H1 (cell line): ENCODE results near the gene HIBCH. TPM values are rescaled to one million over a fixed set of nuclear protein-coding genes. Genes with fewer than 3 reads are reported as not detected.
"Not testable (repeated sequence)": the region's sequence is repeated elsewhere in the genome, so short reads cannot be mapped to it uniquely, and the experiment has no call there.

ENCODE experiments used
- CTCF ChIA-PET: fragments of 300-600 bp; sonication (Branson Sonifier 250); formaldehyde crosslinking; loops from one replicate; lab custom pipeline; 2021; ENCODE audit not compliant: partially characterized antibody; lab: Charles Lee
- POLR2A ChIA-PET: fragments of 300-600 bp; sonication (Branson Sonifier 250); formaldehyde crosslinking; loops from one replicate; lab custom pipeline; 2021; ENCODE audit warnings: inconsistent platforms; ENCODE audit not compliant: partially characterized antibody; lab: Charles Lee
- DNase-seq, 2 experiments: peaks; one replicate each; pipeline versions ENCODE4 v3.0.0 to v3.0.0-alpha.2; 2010 to 2022; ENCODE audit warnings: low spot score in 2 of 2, low read depth in 1 of 2, mixed read lengths in 1 of 2
- FAIRE-seq: peaks from 2 replicates; lab custom pipeline; 2011; peaks lifted over from hg19 to GRCh38; lab: Jason Lieb, UNC
- H2AFZ ChIP-seq: 2 replicates; pipeline ENCODE4 v1.8.1; 2012; ENCODE audit warnings: low read length, inconsistent platforms
- H2AK5ac ChIP-seq: 2 replicates; pipeline ENCODE4 v1.6.1; 2013; ENCODE audit warnings: low read depth, low read length
- H2BK120ac ChIP-seq: replicated peaks from 2 replicates; pipeline ENCODE3; 2013; ENCODE audit warnings: low read depth, low read length, inconsistent platforms
- H2BK12ac ChIP-seq: 2 replicates; pipeline ENCODE4 v1.6.1; 2013; ENCODE audit warnings: low read depth, low read length
- H2BK15ac ChIP-seq: 2 replicates; pipeline ENCODE4 v1.6.1; 2013; ENCODE audit warnings: low read length
- H2BK20ac ChIP-seq: 2 replicates; pipeline ENCODE4 v1.6.1; 2013; ENCODE audit warnings: low read length
- H2BK5ac ChIP-seq: 2 replicates; pipeline ENCODE4 v1.6.1; 2013; ENCODE audit warnings: low read depth, low read length
- H3K14ac ChIP-seq: 2 replicates; pipeline ENCODE4 v1.6.1; 2013; ENCODE audit warnings: inconsistent platforms; ENCODE audit not compliant: insufficient read length
- H3K18ac ChIP-seq: 2 replicates; pipeline ENCODE4 v1.6.1; 2013; ENCODE audit warnings: low read length; ENCODE audit errors: extremely low read depth
- H3K23ac ChIP-seq: 2 replicates; pipeline ENCODE4 v1.6.1; 2013; ENCODE audit warnings: inconsistent platforms; ENCODE audit not compliant: insufficient read length
- H3K23me2 ChIP-seq: 2 replicates; pipeline ENCODE4 v1.6.1; 2013; ENCODE audit warnings: low read depth, low read length
- H3K27ac ChIP-seq: 2 replicates; pipeline ENCODE4 v1.6.1; 2011; ENCODE audit warnings: low read depth, low read length, inconsistent platforms
- H3K27me3 ChIP-seq, 4 experiments: replicated peaks in 1 of 4; 1 replicate in 1 of 4; 2 replicates in 3 of 4; pipeline versions ENCODE4 v1.6.1 to v1.8.1; 2011 to 2013; ENCODE audit warnings: low read length in 3 of 4, mild to moderate bottlenecking in 3 of 4, inconsistent platforms in 2 of 4, mixed read lengths in 2 of 4, moderate library complexity in 1 of 4; ENCODE audit not compliant: control insufficient read depth in 3 of 4, insufficient read depth in 3 of 4; ENCODE audit errors: extremely low read depth in 1 of 4
- H3K36me3 ChIP-seq, 4 experiments: 2 replicates each; pipeline versions ENCODE4 v1.6.1 to v1.8.1; 2011 to 2013; ENCODE audit warnings: mild to moderate bottlenecking in 4 of 4, low read length in 3 of 4, moderate library complexity in 2 of 4, control low read depth in 1 of 4, inconsistent platforms in 1 of 4; ENCODE audit not compliant: insufficient read depth in 4 of 4, control insufficient read depth in 2 of 4
- H3K4ac ChIP-seq: replicated peaks from 2 replicates; pipeline ENCODE3; 2013; ENCODE audit warnings: low read length, low read depth, mixed read lengths, inconsistent platforms; ENCODE audit not compliant: insufficient read length
- H3K4me1 ChIP-seq, 4 experiments: replicated peaks in 1 of 4; 1 replicate in 1 of 4; 2 replicates in 3 of 4; pipeline versions ENCODE4 v1.6.1 to v1.8.1; 2011 to 2013; ENCODE audit warnings: low read length in 3 of 4, inconsistent platforms in 2 of 4, mixed read lengths in 1 of 4; ENCODE audit not compliant: insufficient read depth in 4 of 4, control insufficient read depth in 3 of 4
- H3K4me2 ChIP-seq, 2 experiments: 2 replicates each; pipeline versions ENCODE4 v1.6.1 to v1.8.1; 2011 to 2013; ENCODE audit warnings: low read depth in 2 of 2, low read length in 2 of 2, control low read depth in 1 of 2, inconsistent platforms in 1 of 2, mild to moderate bottlenecking in 1 of 2; ENCODE audit not compliant: insufficient read depth in 1 of 2
- H3K4me3 ChIP-seq, 4 experiments: fragments of 200-600, 300-600 bp in 1 of 4; sonication (generic), shearing (Covaris generic), sonication (Bioruptor Twin) in 1 of 4; 2 replicates each; pipeline versions ENCODE4 v1.5.1 to v1.8.1; 2011 to 2016; ENCODE audit warnings: low read length in 4 of 4, low read depth in 3 of 4, control low read depth in 2 of 4, inconsistent platforms in 2 of 4, mild to moderate bottlenecking in 2 of 4, mixed read lengths in 1 of 4, moderate library complexity in 1 of 4; ENCODE audit not compliant: insufficient read depth in 2 of 4; ENCODE audit errors: extremely low read depth in 1 of 4
- H3K56ac ChIP-seq: replicated peaks from 2 replicates; pipeline ENCODE3; 2013; ENCODE audit warnings: low read depth, mild to moderate bottlenecking, mixed read lengths, low read length, inconsistent platforms; ENCODE audit not compliant: insufficient read length
- H3K79me1 ChIP-seq: 2 replicates; pipeline ENCODE4 v1.6.1; 2013; ENCODE audit warnings: low read depth, low read length, control low read depth
- H3K79me2 ChIP-seq, 2 experiments: 2 replicates each; pipeline versions ENCODE4 v1.6.1 to v1.8.1; 2012 to 2013; ENCODE audit warnings: low read length in 2 of 2, mild to moderate bottlenecking in 2 of 2, inconsistent platforms in 1 of 2; ENCODE audit not compliant: insufficient read depth in 2 of 2, control insufficient read depth in 1 of 2
- H3K9ac ChIP-seq, 4 experiments: replicated peaks in 1 of 4; 1 replicate in 1 of 4; 2 replicates in 3 of 4; pipeline versions ENCODE4 v1.6.1 to v1.8.1; 2011 to 2013; ENCODE audit warnings: low read depth in 3 of 4, low read length in 3 of 4, control low read depth in 2 of 4, mild to moderate bottlenecking in 2 of 4, moderate library complexity in 2 of 4, inconsistent platforms in 1 of 4; ENCODE audit errors: extremely low read depth in 1 of 4
- H3K9me3 ChIP-seq, 2 experiments: 2 replicates each; pipeline versions ENCODE4 v1.6.1 to v1.8.1; 2012 to 2013; ENCODE audit warnings: mild to moderate bottlenecking in 2 of 2, moderate library complexity in 2 of 2, control low read depth in 1 of 2, inconsistent platforms in 1 of 2, low read depth in 1 of 2, low read length in 1 of 2, mixed read lengths in 1 of 2; ENCODE audit not compliant: insufficient read depth in 2 of 2
- H4K20me1 ChIP-seq, 2 experiments: replicated peaks in 1 of 2; 2 replicates each; pipeline versions ENCODE3 to v1.8.1; 2011 to 2013; ENCODE audit warnings: inconsistent platforms in 2 of 2, low read length in 2 of 2, mild to moderate bottlenecking in 1 of 2; ENCODE audit not compliant: insufficient read depth in 2 of 2, control insufficient read depth in 1 of 2
- H4K5ac ChIP-seq: 2 replicates; pipeline ENCODE4 v1.6.1; 2013; ENCODE audit warnings: low read length, low read depth, mixed read lengths, inconsistent platforms; ENCODE audit not compliant: insufficient read length
- H4K8ac ChIP-seq: 2 replicates; pipeline ENCODE4 v1.8.0; 2013; ENCODE audit warnings: mild to moderate bottlenecking, moderate library complexity, low read length, inconsistent platforms; ENCODE audit not compliant: insufficient read depth; ENCODE audit errors: extremely low read depth
- H4K91ac ChIP-seq: replicated peaks from 2 replicates; pipeline ENCODE3; 2013; ENCODE audit warnings: low read length, mixed read lengths, inconsistent platforms; ENCODE audit not compliant: insufficient read length
- POU5F1 ChIP-seq: IDR thresholded peaks from 2 replicates; pipeline ENCODE4 v1.6.1; 2011; ENCODE audit warnings: low read depth, mild to moderate bottlenecking, low read length, moderate library complexity
- WGBS, 2 experiments: shearing (Covaris generic) in 1 of 2; methylation state at CpG; one replicate each; pipeline versions ENCODE4 v1.1.6 to v1.1.7; 2013 to 2015; ENCODE audit warnings: low lambda C conversion rate in 2 of 2, mixed read lengths in 2 of 2, inconsistent platforms in 1 of 2, low coverage in 1 of 2, missing lambda C conversion rate in 1 of 2; ENCODE audit not compliant: insufficient replicate concordance in 2 of 2, insufficient coverage in 1 of 2, insufficient read length in 1 of 2; ENCODE audit errors: extremely low coverage in 1 of 2, missing lambda C conversion rate in 1 of 2; 5-methylcytosine and 5-hydroxymethylcytosine counted together
- polyA plus RNA-seq, 7 experiments: library from polyadenylated mRNA; depleted of rRNA in 3 of 7; stranded (reverse) in 5 of 7; unstranded in 2 of 7; fragments of >200 nt in 5 of 7; fragments of 200-250 nt in 2 of 7; gene quantifications; 1 replicate in 5 of 7; 2 replicates in 1 of 7; 4 replicates in 1 of 7; pipeline versions ENCODE4 v1.2.1 to v1.2.3, GENCODE V29; 2011 to 2013; ENCODE audit warnings: missing spikeins in 2 of 7, mixed read lengths in 2 of 7
- total RNA-seq: library from RNA; stranded (reverse); fragmentation: NEBNext Ultra II Directional; extraction: Animal tissue kit (Norgen Biotek cat#: 25700); gene quantifications from 2 replicates; pipeline ENCODE4 v1.2.1, GENCODE V29; 2021

HIBCH gene
- total and polyA plus RNA-seq, 2 of the 8 experiments (the other 6 are each of a cell fraction or from before 2014, with no cell fraction given), result 7.5 to 31.8 TPM

- Histone ChIP-seq H3K4me3 (no peak overlapping the region), H3K27ac (no peak overlapping the region), H3K4me1 (no peaks in the 10 kb centered on the region), H3K9me3 (no peaks in the 10 kb centered on the region), H2BK5ac (no peak overlapping the region), H3K36me3 (no peaks in the 10 kb centered on the region; a peak in 1 of 8 replicates), H4K20me1 (no peaks in the 10 kb centered on the region), H2BK12ac (no peak overlapping the region), H3K27me3 (no peaks in the 10 kb centered on the region), H3K56ac (no peak overlapping the region), H2BK15ac (no peak overlapping the region), H3K4me2 (no peak overlapping the region), H2BK120ac (no peak overlapping the region), H3K79me1 (no peaks in the 10 kb centered on the region), H4K8ac (no peak overlapping the region), H3K14ac (no peak overlapping the region), H2BK20ac (no peak overlapping the region), H3K23me2 (no peaks in the 10 kb centered on the region), H2AFZ (no peak overlapping the region), H4K91ac (no peak overlapping the region), H3K4ac (no peak overlapping the region), H3K23ac (no peak overlapping the region), H3K79me2 (no peaks in the 10 kb centered on the region), H3K9ac (no peak overlapping the region), H2AK5ac (no peak overlapping the region), H4K5ac (no peak overlapping the region), H3K18ac (no peak overlapping the region)
- TF ChIP-seq POU5F1, result no peak
- WGBS, 2 experiments, result 85% methylated on average over 4 of the region's 4 CpGs; no CpG with 5 or more reads in 1 of the 2 experiments
- DNase-seq, result no peak
- no peak for FAIRE-seq
- POLR2A ChIA-PET, result no interaction called here
- CTCF ChIA-PET, result no interaction called here
These were observed 84.5 kb downstream of the HIBCH start for GRCh38 chr2:190235101-190235500.

- H2BK15ac ChIP-seq, H3K4me1 ChIP-seq, H3K23ac ChIP-seq, H3K27me3 ChIP-seq, H3K4me2 ChIP-seq, H3K56ac ChIP-seq, DNase-seq, H2BK12ac ChIP-seq, H2AFZ ChIP-seq, CTCF ChIA-PET, H4K20me1 ChIP-seq, H3K23me2 ChIP-seq, H2AK5ac ChIP-seq, H4K91ac ChIP-seq, H3K79me1 ChIP-seq, H4K5ac ChIP-seq, H4K8ac ChIP-seq, POLR2A ChIA-PET, H2BK20ac ChIP-seq, H3K4ac ChIP-seq, H3K79me2 ChIP-seq, H3K9ac ChIP-seq, H2BK120ac ChIP-seq, H3K4me3 ChIP-seq, FAIRE-seq, H3K27ac ChIP-seq, H3K18ac ChIP-seq, H2BK5ac ChIP-seq, H3K14ac ChIP-seq: not testable (repeated sequence)
- H3K36me3 ChIP-seq, result peaks cover 0 to 14% (median 6%) of the 10 kb centered on the region in 4 experiments; a peak in 4 of 8 replicates
- WGBS, 2 experiments, result 93% methylated on average over 12 of the region's 12 CpGs; no CpG with 5 or more reads in 1 of the 2 experiments
- H3K9me3 ChIP-seq, result peaks cover 6 to 13% of the 10 kb centered on the region in 2 experiments; a peak in 3 of 4 replicates
These were observed 95.6 kb downstream of the HIBCH start for GRCh38 chr2:190223989-190224388.
